Endometrium (tissue), 2 donors: ENCODE results near the gene PRG3.
"Not testable (repeated sequence)": the region's sequence is repeated elsewhere in the genome, so short reads cannot be mapped to it uniquely, and the experiment has no call there.

Experiments used
- FAIRE-seq: peaks from 2 replicates; lab custom pipeline; 2012; peaks lifted over from hg19 to GRCh38; lab: Jason Lieb, UNC
- donor health status: control.
- donor health status: control.

Gene PRG3

DNA sequence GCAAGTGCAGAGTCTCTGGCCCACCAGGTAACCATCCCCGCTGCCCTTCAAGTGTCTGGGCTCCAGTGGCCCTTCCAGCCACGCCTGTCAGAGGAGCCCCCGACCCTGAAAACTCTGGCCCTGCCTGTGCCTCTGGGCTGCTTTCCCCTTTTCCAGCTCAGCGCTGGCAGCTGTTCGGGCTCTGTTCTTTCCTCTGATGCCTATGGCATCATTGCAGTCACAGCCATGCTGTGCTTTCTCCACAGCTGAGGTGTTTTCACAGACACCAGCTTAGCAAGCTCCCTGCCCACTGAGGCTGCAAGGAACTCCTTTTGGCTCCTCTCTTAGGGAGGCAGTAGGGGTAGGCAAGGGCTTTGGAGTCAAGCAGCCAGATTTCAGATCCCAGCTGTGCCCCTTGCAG lies 21.6 kb downstream of the PRG3 start:
- no peak for FAIRE-seq

DNA sequence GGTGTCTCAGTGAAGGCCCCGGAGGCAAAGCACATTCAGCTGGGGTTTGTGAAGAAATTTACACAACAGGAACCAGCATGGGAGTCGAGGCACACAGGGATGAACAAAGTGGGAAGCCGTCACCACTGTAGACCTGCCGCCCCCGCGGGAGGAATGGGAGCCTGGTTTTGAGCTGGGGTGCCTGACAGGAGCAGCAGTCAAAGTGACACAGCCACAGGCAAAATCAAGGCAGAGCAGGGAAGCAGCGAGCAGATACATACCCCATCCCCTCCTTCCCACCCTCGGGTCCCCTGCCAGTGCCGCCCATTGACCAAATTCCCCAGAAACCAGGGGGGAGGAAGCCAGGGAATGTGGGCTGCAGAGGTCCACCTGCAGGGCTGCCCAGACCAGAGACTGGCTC lies 22.0 kb downstream of the PRG3 start:
- no peak for FAIRE-seq

- FAIRE-seq: no peak
Measured at GRCh38 chr11:57358543-57358961, 22.4 kb downstream of the PRG3 start.

DNA sequence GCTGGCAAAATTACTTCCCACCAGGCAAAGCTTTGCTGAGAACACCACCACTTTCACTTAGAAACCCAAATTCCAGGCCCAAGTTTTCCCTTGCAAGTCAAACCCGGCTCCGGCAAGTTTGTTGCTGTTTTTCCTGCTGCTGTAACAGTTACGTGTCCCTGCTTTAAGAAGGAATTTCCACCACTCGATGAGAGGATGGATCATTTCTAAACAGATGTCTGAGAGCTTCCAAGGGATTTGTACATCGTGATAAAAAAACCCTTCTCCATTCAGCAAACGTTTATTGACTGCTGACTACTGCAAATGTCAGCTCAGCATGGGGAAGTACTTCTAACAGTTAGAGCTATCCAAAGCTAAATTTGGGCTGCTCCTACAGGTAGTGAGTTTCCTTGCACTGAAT lies 23.1 kb downstream of the PRG3 start:
- FAIRE-seq: no peak

GRCh38 chr11:57357310-57357709 lies 23.6 kb downstream of the PRG3 start:
- no peak for FAIRE-seq

GRCh38 chr11:57356268-57356667 lies 24.7 kb downstream of the PRG3 start:
- no peak for FAIRE-seq

DNA sequence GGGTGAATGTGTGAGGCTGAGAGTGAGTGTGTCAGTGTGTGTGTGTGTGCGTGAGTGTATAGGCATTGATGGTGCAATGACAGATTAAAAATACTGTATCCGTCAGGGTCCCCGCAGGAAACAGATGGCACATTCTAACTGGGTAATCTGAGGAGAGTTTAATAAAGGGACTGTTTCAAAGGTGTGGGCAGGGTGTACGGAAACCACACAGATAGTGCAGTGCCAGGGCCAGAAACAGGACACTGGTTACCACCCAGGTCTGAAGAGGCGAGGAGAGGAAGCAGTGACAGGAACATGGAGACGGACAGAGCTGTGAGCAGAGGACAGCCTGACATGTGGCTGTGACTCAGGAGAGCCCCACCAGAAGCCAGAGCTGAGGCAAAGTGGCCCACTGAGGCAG lies 26.3 kb downstream of the PRG3 start:
- no peak for FAIRE-seq

- FAIRE-seq: no peak
Measured at GRCh38 chr11:57353852-57354251, 27.1 kb downstream of the PRG3 start.

GRCh38 chr11:57353446-57353845 lies 27.5 kb downstream of the PRG3 start:
- no peak for FAIRE-seq

DNA sequence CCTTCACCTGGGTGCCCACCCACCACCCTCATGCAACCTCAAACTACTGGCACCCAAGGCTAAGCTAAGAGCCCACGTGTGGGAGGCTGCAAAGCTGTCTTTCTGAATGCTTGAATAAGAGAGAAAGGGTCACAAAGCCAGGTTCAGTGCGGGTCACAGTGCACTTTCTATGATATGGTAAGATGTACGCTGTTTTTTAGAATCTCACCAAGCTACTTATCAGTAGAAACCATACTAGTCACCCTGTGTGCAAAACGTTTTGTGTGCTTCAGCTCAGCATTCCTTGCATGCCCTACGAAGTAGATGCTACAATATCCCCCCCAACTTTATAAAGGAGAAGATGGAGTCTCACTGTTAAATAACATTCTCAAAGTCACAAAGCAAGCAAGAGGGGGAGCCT lies 27.9 kb downstream of the PRG3 start:
- FAIRE-seq: no peak

DNA sequence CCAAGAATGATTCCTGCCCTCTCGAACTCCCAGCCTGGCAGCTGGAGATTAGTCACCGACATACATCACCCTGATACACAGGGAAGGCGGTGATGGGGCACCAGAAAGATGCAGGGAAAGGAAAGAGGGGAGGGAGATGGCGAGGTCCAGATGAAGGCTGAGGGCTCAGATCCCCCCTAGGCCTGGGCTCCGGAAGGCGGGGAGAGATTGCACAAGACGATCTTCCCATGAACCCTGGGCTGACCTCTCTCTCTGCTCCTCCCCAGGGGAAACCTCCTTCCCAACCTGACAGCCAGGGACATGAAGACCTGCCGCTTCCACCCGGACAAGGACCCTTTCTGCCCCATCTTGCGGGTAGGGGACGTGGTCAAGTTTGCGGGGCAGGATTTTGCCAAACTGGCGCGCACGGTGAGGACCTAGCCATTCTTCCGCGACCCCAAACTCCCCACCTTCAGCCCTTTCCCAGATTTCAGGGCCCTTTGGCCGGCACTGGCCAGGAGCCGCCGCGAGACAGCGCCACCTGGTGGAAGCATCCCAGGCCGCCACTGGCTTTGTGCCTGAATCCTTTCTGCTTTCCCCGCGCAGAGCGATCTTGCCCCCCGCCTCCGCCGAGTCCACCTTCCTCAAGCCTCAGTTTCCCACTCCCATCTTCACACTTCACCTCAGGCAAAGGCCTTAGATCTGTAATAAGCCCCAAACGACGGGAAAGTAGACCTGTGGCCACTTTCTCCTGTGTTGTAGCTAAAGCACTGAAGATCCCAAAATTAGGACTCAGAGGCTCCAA lies 31.3 kb downstream of the PRG3 start:
- FAIRE-seq: no peak

DNA sequence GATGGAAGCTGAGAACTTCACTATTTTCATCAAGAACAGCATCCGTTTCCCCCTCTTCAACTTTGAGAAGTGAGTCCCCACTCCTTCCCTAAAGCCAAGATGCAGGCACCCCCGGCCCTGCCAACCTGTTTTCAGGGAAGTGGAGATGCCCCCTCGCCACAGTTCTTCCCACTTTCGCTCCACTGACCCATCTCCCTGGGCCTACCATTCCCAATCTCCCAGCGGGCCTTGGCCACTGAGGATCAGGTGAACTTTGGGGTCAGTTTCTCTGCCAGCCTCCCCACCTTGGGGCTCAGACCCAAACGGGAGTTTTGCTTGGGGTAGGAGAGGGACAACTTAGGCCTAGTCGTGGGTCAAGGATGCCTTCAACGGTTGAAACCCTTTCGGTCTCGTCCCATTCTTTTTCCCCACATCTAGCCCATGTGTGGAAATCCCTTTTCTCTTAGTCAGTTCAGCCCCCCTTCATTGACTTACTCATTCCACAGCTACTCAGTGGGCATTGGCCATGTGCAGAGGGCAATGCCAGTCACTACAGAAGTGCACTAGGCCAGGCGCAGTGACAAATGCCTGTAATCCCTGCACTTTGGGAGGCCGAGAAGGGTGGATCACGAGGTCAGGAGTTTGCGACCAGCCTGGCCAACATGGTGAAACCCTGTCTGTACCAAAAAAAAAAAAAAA lies 32.2 kb downstream of the PRG3 start:
- FAIRE-seq: no peak

DNA sequence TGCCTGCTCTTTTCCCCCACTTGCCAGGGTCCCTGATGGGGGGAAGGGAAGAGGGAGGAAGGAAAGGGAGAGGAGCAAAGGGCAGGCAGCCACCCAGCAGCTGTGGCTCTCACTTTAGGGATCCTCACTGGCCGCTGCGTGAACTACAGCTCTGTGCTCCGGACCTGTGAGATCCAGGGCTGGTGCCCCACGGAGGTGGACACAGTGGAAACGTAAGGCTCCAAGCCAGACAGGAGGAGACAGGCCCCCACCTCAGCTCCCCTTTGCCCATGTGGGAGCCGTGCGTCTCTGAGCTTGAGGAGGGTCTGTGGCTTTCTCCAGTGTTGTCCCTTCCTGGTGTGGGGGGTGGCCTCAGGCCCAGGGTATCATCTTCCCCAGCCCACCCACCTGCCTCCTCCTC lies 32.9 kb downstream of the PRG3 start:
- FAIRE-seq: no peak

DNA sequence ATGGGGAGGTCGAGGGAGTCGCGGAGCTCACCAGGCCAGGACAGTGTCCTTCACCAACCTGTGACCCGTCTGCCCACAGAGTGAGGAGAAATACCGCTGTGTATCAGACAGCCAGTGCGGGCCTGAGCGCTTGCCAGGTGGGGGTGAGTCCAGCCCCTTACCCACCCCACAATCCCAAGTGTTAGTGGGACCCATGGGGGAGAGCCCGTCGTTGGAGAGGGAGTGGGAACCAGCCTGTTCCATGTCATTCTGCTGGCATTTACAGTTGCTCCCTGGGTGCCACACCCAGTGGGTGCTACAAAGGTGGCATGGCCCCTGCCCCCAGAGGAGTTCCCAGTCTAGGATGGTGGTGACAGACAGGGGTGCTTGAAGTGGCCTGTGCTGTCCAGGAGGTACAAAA lies 33.6 kb downstream of the PRG3 start:
- FAIRE-seq: no peak

GRCh38 chr11:57345555-57346211 lies 35.3 kb downstream of the PRG3 start:
- FAIRE-seq: no peak

- FAIRE-seq: no peak
Measured at GRCh38 chr11:57344826-57345225, 36.1 kb downstream of the PRG3 start.

GRCh38 chr11:57343825-57344224 lies 37.1 kb downstream of the PRG3 start:
- no peak for FAIRE-seq

- FAIRE-seq: no peak
Measured at GRCh38 chr11:57342702-57343101, 38.2 kb downstream of the PRG3 start.

DNA sequence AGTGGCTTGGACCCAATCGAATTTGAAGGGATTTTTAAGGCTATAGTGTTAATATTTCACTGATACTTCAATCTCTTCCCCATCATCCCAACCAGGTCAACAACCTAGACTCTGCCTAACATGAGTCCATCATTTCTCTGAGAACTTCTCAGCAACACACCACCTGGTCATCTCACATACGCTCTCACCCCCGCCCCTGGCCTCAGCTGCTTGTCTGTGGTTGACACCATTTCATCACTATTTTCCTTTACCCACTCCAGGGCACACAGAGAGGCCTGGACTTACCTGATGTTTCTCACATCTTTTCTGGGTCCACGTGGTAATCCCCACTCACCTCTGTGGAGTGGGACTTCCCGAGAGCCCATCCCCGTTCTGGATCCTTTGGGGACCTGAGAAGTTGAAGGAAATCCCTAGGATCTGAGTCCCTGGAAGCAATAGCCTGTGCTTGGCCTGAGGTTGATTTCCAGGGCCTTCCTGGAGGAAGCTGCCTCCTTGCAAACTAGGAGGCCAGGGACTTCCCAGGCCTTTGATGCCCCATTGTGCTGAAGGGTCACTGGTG lies 39.6 kb downstream of the PRG3 start:
- FAIRE-seq: no peak

GRCh38 chr11:57340039-57340615 lies 40.8 kb downstream of the PRG3 start:
- no peak for FAIRE-seq

GRCh38 chr11:57339328-57339727 lies 41.6 kb downstream of the PRG3 start:
- no peak for FAIRE-seq

- no peak for FAIRE-seq
Measured at GRCh38 chr11:57338142-57338541, 42.8 kb downstream of the PRG3 start, which contains the start of gene P2RX3. TSS of gene P2RX3 (plus strand) at chr11:57338352. CDS start at chr11:57338551, 199 bp downstream.

- not testable (repeated sequence) for FAIRE-seq
Measured at GRCh38 chr11:57336856-57337255, 44.1 kb downstream of the PRG3 start.
